PC-3 (cell line): ENCODE results near the gene SLC2A13.

Experiments used
- CTCF ChIP-seq: fragments of 300-600 bp; sonication (generic); conservative IDR thresholded peaks from 2 replicates; pipeline ENCODE4 v1.5.1; 2017; ENCODE audit warnings: antibody characterized with exemption, low read depth, mild to moderate bottlenecking, low read length
- EZH2 ChIP-seq: fragments of 300-600 bp; sonication (generic); IDR thresholded peaks from one replicate; pipeline ENCODE4 v1.6.1; 2017; ENCODE audit warnings: antibody characterized with exemption, mild to moderate bottlenecking, low read length; ENCODE audit not compliant: unreplicated experiment
- EZH2phosphoT487 ChIP-seq: fragments of 300-600 bp; sonication (generic); IDR thresholded peaks from 2 replicates; pipeline ENCODE4 v1.6.1; 2018; ENCODE audit warnings: mild to moderate bottlenecking, antibody characterized with exemption, low read length, borderline replicate concordance

DNA sequence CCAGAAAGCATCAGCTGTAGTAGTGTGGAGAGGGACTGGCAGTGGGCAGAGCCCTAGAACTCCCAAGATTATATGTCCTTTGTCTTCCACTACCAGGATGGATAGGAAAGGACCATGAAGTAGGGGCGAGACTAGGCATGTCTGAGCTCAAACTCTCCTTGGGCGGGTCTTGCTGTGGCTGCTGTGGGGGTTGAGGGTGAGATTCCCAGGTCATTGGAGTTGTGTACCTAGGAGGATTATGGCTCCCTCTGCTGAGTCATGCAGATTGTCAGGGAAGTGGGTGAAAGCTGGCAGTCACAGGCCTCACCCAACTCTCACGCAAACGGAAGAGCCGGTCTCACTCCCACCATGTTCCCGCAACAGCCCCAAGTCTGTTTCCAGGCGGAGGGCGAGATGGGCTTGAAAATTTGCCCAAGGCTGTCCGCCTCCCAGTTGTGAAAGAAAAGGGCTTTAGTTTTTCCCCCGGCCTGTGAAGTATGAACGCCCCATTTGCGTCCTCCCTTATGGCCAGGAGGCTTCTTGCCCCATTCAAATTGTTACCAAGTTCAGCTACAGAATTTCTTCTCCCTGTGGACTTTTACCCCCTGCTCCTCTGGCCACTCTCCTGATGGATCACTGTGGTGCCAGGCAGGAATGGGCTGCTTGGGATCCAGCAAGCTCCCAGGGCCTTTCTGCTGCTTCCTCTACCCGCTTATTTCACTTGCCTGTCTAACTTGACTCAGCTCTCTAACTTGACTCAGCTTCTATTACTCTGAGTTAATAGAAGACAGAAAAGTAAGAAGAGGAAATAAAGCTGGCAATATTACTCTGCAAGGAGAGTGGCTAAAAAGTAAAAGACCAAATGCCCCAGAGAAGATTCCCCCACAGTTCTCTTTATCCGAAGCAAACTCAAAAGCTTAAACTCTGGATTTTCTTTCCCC is 159.3 kb downstream of the SLC2A13 start:
- TF ChIP-seq CTCF (no peak), EZH2 (no peak), EZH2phosphoT487 (no peak)
